Measurements from ENCODE around the gene YAF2. TPM values are rescaled to one million over a fixed set of nuclear protein-coding genes. Genes with fewer than 3 reads are reported as not detected.

The YAF2 gene, protein sequence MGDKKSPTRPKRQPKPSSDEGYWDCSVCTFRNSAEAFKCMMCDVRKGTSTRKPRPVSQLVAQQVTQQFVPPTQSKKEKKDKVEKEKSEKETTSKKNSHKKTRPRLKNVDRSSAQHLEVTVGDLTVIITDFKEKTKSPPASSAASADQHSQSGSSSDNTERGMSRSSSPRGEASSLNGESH
- total RNA-seq (2016; rRNA removed; fragmentation: Illumina TruSeq; extraction: Trizol) (11.7 and 16.3 TPM in 2 replicates), polyA plus RNA-seq (2011; rRNA removed) (6.7 and 8.4 TPM in 2 replicates), polyA minus RNA-seq (2011; rRNA and poly(A)+ RNA removed; ENCODE audit: low replicate concordance) (5.2 and 11.9 TPM in 2 replicates), Bru-seq, nascent RNA (percentile 77 among the genes with signal in this experiment), BruChase-seq, experiment 1, labeled RNA remaining after a 6-hour chase (percentile 64 among the genes with signal in this experiment), BruChase-seq, experiment 2, labeled RNA remaining after a 2-hour chase (percentile 68 among the genes with signal in this experiment)
- total RNA-seq (2016; cell fraction: cytosol; rRNA removed; fragmentation: Illumina TruSeq; extraction: Trizol; ENCODE audit: low read depth): 5.1 and 6.7 TPM in 2 replicates
- total RNA-seq (2016; cell fraction: insoluble cytoplasmic fraction; rRNA removed; fragmentation: Illumina TruSeq; extraction: Trizol): 11.1 and 11.4 TPM in 2 replicates
- 8.6 and 9.6 TPM in 2 replicates for total RNA-seq (2016; cell fraction: membrane; rRNA removed; fragmentation: Illumina TruSeq; extraction: Trizol)
- 21.1 and 23.7 TPM in 2 replicates for total RNA-seq (2016; cell fraction: nucleus; rRNA removed; fragmentation: Illumina TruSeq; extraction: Trizol)
- polyA plus RNA-seq (2011; cell fraction: cytosol; rRNA removed): 2.9 and 4.5 TPM in 2 replicates
- polyA plus RNA-seq (2011; cell fraction: nucleus; rRNA removed): 5.0 and 6.3 TPM in 2 replicates
- 6.4 and 7.2 TPM in 2 replicates for polyA plus RNA-seq (2012)
- 3.5 and 4.5 TPM in 2 replicates for polyA plus RNA-seq (2016; cell fraction: cytosol; fragmentation: Illumina TruSeq; extraction: Trizol; ENCODE audit: low read depth)
- polyA plus RNA-seq (2016; cell fraction: insoluble cytoplasmic fraction; fragmentation: Illumina TruSeq; extraction: Trizol; ENCODE audit: low read depth): 14.3 and 16.5 TPM in 2 replicates
- 8.1 and 9.7 TPM in 2 replicates for polyA plus RNA-seq (2016; cell fraction: membrane; fragmentation: Illumina TruSeq; extraction: Trizol; ENCODE audit: low read depth)
- 14.9 TPM in 2 replicates for polyA plus RNA-seq (2016; cell fraction: nucleus; fragmentation: Illumina TruSeq; extraction: Trizol; ENCODE audit: insufficient read depth, low read depth)
- polyA minus RNA-seq (2011; cell fraction: cytosol; rRNA and poly(A)+ RNA removed): 7.2 and 7.9 TPM in 2 replicates
- polyA minus RNA-seq (2011; cell fraction: nucleus; rRNA and poly(A)+ RNA removed): 50.7 and 52.8 TPM in 2 replicates
- long read RNA-seq, experiment 1, partial matches to known transcripts: 3 of 10 reads
- long read RNA-seq, experiment 1, other reads (novel, unspliced or antisense): 2 of 10 reads
- long read RNA-seq, experiment 2, partial matches to known transcripts: 1 of 11 reads
- long read RNA-seq, experiment 2, other reads (novel, unspliced or antisense): 8 of 11 reads

DNA sequence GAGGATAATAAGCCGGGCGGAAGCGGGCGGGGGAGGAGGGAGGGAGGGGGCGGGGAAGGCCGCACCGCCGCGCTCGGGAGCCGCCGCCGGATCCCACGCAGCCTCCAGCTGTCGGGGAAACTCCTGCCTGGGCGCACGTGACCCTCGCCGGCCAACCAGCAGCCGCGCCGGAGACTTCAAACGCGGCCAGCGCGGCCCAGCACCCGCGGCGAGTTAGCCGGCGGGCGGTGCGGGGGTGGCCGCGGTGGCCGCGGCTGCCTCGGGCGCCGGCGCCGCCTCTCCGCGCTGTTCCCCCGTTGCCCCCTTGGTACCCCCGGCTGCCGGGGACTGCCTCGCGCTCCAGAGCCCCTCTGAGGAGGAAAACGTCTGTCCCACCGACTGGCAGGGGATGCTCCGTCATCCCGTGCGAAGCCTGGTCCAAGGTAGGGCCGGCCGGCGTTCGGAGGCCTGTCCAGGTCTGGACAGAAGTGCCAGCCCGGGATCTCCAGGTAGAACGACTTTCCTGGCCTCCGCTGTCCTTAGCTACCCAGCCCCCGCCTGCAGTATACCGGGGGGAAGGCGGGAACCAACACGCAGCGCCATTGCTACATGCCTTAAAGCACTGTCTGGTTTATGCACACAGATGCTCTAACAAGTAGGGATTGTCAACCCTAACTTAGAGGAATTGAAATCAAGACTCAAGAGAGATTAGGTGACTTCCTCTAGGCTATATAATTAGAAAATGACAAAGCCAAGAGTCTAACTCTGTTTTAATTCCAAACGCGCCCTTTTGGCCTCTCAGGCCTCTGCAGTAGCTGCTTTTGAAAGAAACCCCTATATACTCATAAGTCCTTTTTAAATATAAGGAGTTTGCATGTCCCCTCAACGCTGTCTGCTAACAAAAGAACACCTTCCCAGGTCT lies at the start of gene YAF2:
Gene YAF2, minus strand, starts transcription at position 9 of the 901 bp plus-strand sequence. CDS start 68 bp downstream, outside the sequence.
- peak within 1 kb of the TSS; percentile 83 for H3K27ac ChIP-seq (ENCODE audit: extremely low read length, insufficient read depth, low read length)
- peak within 1 kb of the TSS; percentile 89 for H3K4me2 ChIP-seq (ENCODE audit: low read depth, low read length)
- H3K4me1 ChIP-seq (ENCODE audit: insufficient read depth, low read length): peaks cover 41% of the 10 kb centered on the region
- H3K9me3 ChIP-seq (ENCODE audit: low read length): no peaks in the 10 kb centered on the region
- 0 out of 5 replicates have a peak, but pooled peaks cover 0 to 5% of the 10 kb centered on the region in 2 experiments for H3K36me3 ChIP-seq (replicated peaks in 1 of 2; ENCODE audit: control insufficient read depth in 1 of 2, insufficient read depth in 2 of 2, low read length in 2 of 2)
- in situ Hi-C loops (cut with HindIII; ENCODE audit: extremely low pct_ligation_motif_present, low pct_unique_long_range_greater_than_20kb): no loop called here
- no peaks in the 10 kb centered on the region; a peak in 1 of 5 replicates for H3K27me3 ChIP-seq (ENCODE audit: control insufficient read depth in 1 of 2, insufficient read depth in 2 of 2, low read length in 2 of 2)
- no peak for FAIRE-seq
- H3K4me3 ChIP-seq (replicated peaks in 1 of 3; ENCODE audit: insufficient read depth in 1 of 3, low read depth in 2 of 3, low read length in 3 of 3): peak within 1 kb of the TSS; percentile 82 to 92 (median 92)
- peak; percentile 74 for DNase-seq (ENCODE audit: low spot score)
- 2% methylated on average over 11 of the region's 69 CpGs for WGBS (ENCODE audit: low lambda C conversion rate)
- H4K20me1 ChIP-seq (ENCODE audit: insufficient read depth, low read length): no peaks in the 10 kb centered on the region
- intact Hi-C loops (cut with micrococcal nuclease; ENCODE audit: unreplicated experiment): loop anchor here (1.0 to 5.0 kb wide), 2 partner anchors 26 to 96 kb away; partner anchors contain the start of gene GXYLT1
- H2AFZ ChIP-seq (ENCODE audit: low read length): peak within 1 kb of the TSS; percentile 96
- ChIA-PET POLR2A (no interaction called here), CTCF (ENCODE audit: low intra/inter-chr PET ratio, low total read pairs) (no interaction called here)
- peak within 1 kb of the TSS; percentile 82 for H3K9ac ChIP-seq (ENCODE audit: insufficient read depth, low read depth, low read length)
- ATAC-seq: peak; percentile 94
- peaks cover 18% of the 10 kb centered on the region for H3K79me2 ChIP-seq (ENCODE audit: insufficient read depth, low read length)
- no TSS peak for BruUV-seq (replicated peaks)
- TF ChIP-seq HNRNPLL (IDR thresholded peaks at IDR 0.05; ENCODE audit: low read depth, low read length, poor library complexity, severe bottlenecking) (peak; percentile 29), ZNF883 (CRISPR knock-in tag; IDR thresholded peaks at IDR 0.05; ENCODE audit: not compliant biosample characterization) (peak; percentile 37), ZFX (CRISPR knock-in tag; IDR thresholded peaks at IDR 0.05; ENCODE audit: low read depth) (peak; percentile 70), SIN3A (IDR thresholded peaks at IDR 0.05; ENCODE audit: borderline replicate concordance, low read depth, low read length) (peak; percentile 62; the same call in 1 of the 2 replicates), ZNF777 (CRISPR knock-in tag; IDR thresholded peaks at IDR 0.05) (peak; percentile 29), POLR2G (IDR thresholded peaks at IDR 0.05; ENCODE audit: low read depth, low read length) (peak; percentile 64), YEATS4 (CRISPR knock-in tag; IDR thresholded peaks at IDR 0.05; ENCODE audit: borderline replicate concordance) (peak; percentile 65), ZNF766 (CRISPR knock-in tag; IDR thresholded peaks at IDR 0.05; ENCODE audit: borderline replicate concordance) (0 out of 2 replicates have a peak, but pooled peaks have one; percentile 20), ZNF329 (CRISPR knock-in tag; IDR thresholded peaks at IDR 0.05; ENCODE audit: low read depth) (0 out of 2 replicates have a peak, but pooled peaks have one; percentile 43)
- TF ChIP-seq, protein P1, sequence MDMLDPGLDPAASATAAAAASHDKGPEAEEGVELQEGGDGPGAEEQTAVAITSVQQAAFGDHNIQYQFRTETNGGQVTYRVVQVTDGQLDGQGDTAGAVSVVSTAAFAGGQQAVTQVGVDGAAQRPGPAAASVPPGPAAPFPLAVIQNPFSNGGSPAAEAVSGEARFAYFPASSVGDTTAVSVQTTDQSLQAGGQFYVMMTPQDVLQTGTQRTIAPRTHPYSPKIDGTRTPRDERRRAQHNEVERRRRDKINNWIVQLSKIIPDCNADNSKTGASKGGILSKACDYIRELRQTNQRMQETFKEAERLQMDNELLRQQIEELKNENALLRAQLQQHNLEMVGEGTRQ (IDR thresholded peaks at IDR 0.05; ENCODE audit: low read depth, low read length): peak; percentile 86
- TF ChIP-seq, protein P1 (CRISPR knock-in tag; IDR thresholded peaks at IDR 0.05; ENCODE audit: borderline replicate concordance): peak; percentile 72; the same call in 1 of the 2 replicates
- TF ChIP-seq, protein P2, sequence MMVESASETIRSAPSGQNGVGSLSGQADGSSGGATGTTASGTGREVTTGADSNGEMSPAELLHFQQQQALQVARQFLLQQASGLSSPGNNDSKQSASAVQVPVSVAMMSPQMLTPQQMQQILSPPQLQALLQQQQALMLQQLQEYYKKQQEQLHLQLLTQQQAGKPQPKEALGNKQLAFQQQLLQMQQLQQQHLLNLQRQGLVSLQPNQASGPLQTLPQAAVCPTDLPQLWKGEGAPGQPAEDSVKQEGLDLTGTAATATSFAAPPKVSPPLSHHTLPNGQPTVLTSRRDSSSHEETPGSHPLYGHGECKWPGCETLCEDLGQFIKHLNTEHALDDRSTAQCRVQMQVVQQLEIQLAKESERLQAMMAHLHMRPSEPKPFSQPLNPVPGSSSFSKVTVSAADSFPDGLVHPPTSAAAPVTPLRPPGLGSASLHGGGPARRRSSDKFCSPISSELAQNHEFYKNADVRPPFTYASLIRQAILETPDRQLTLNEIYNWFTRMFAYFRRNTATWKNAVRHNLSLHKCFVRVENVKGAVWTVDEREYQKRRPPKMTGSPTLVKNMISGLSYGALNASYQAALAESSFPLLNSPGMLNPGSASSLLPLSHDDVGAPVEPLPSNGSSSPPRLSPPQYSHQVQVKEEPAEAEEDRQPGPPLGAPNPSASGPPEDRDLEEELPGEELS (CRISPR knock-in tag; IDR thresholded peaks at IDR 0.05): 0 out of 2 replicates have a peak, but pooled peaks have one; percentile 3

All from HepG2 (cell line).